GM21786 (cell line): ENCODE data around the gene USP15.
"Not testable (repeated sequence)": the region's sequence is repeated elsewhere in the genome, so short reads cannot be mapped to it uniquely, and the experiment has no call there.

Experiments used
- ATAC-seq: cut with Tn5 transposase; IDR thresholded peaks from one replicate; pipeline ENCODE4 v1.9.1; 2021; ENCODE audit not compliant: unreplicated experiment

USP15 gene

GRCh38 chr12:62435303-62436163 is 175.3 kb downstream of the USP15 start:
- ATAC-seq = peak; percentile 89

GRCh38 chr12:62436164-62436503 is 175.9 kb downstream of the USP15 start:
- ATAC-seq = no peak

GRCh38 chr12:62438098-62438692 is 178.0 kb downstream of the USP15 start:
- ATAC-seq = no peak

- no peak for ATAC-seq
Observed at GRCh38 chr12:62446754-62447452, 186.7 kb downstream of the USP15 start.

- no peak for ATAC-seq
Observed at GRCh38 chr12:62448436-62448835, 188.2 kb downstream of the USP15 start.

- ATAC-seq = not testable (repeated sequence)
Observed at GRCh38 chr12:62455429-62455828, 195.2 kb downstream of the USP15 start.

- ATAC-seq = no peak
Observed at GRCh38 chr12:62458626-62459025, 198.4 kb downstream of the USP15 start.

GRCh38 chr12:62459976-62460375 is 199.8 kb downstream of the USP15 start:
- ATAC-seq = no peak

- not testable (repeated sequence) for ATAC-seq
Observed at GRCh38 chr12:62461171-62461837, 201.1 kb downstream of the USP15 start.

- ATAC-seq = not testable (repeated sequence)
Observed at GRCh38 chr12:62463252-62463651, 203.0 kb downstream of the USP15 start.
